ENCODE results near the gene KAT7. TPM values are rescaled to one million over a fixed set of nuclear protein-coding genes. Genes with fewer than 3 reads are reported as not detected.

KAT7 gene
- total RNA-seq, 4 donors from 2014 or later = 19.9 to 32.6 (median 21.0) TPM

DNA sequence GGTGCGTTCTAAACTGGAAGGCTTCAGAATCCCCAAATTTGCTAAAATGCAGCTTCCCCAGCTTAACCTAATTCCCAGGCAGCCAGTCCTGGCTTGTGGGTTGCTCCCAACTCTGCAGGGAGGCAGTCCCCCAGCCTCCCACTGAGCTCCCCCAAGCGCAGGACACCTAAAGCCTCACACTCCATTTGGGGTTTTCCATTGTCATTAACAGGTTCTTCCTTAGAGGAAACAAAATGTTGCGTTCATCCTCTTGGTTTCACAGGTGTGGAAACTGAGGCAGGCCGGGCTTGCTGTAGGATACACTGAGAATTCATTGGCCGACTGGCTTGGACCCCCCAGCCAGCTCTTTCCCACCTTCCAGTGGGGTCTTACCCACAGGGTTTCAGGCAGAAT, 61.7 kb downstream of the KAT7 start:
- TF ChIP-seq, protein P1, sequence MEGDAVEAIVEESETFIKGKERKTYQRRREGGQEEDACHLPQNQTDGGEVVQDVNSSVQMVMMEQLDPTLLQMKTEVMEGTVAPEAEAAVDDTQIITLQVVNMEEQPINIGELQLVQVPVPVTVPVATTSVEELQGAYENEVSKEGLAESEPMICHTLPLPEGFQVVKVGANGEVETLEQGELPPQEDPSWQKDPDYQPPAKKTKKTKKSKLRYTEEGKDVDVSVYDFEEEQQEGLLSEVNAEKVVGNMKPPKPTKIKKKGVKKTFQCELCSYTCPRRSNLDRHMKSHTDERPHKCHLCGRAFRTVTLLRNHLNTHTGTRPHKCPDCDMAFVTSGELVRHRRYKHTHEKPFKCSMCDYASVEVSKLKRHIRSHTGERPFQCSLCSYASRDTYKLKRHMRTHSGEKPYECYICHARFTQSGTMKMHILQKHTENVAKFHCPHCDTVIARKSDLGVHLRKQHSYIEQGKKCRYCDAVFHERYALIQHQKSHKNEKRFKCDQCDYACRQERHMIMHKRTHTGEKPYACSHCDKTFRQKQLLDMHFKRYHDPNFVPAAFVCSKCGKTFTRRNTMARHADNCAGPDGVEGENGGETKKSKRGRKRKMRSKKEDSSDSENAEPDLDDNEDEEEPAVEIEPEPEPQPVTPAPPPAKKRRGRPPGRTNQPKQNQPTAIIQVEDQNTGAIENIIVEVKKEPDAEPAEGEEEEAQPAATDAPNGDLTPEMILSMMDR (IDR thresholded peaks at IDR 0.05) = no peak
- DNase-seq (ENCODE audit: low spot score) (no peak), ATAC-seq (ENCODE audit: low FRiP score) (no peak)

DNA sequence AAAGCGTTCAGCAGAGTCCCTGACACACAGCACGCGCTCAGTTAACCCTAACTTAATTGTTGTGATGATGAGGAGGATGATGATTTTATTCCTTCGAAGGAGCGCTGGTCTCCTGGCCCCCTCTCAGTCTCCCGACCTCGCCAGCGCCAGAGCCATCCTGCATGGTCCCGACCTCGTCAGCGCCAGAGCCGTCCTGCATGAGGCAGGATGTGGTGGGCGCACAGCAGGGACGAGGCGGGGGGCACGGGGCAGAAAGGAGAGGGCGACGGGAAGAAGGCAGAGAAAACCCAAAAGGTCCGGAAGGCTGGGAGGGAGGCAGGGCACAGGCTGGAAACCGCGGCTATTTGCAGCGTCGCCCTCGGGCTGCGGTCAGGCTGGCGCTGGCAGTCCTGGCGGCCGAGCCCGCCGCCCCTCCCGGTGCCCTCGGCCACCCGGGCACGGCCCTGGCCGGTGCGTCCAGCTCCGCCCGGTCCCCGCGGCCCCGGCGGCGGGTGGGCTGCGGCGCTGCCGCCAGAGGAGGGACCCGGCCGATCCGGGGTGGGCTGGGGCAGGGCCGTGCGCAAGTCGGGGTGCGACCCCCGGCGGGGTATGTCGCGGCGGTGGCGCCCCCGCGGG, 62.4 kb downstream of the KAT7 start:
- DNase-seq (ENCODE audit: low spot score) (no peak), ATAC-seq (ENCODE audit: low FRiP score) (no peak)
- TF ChIP-seq, protein P1 (IDR thresholded peaks at IDR 0.05) = no peak

DNA sequence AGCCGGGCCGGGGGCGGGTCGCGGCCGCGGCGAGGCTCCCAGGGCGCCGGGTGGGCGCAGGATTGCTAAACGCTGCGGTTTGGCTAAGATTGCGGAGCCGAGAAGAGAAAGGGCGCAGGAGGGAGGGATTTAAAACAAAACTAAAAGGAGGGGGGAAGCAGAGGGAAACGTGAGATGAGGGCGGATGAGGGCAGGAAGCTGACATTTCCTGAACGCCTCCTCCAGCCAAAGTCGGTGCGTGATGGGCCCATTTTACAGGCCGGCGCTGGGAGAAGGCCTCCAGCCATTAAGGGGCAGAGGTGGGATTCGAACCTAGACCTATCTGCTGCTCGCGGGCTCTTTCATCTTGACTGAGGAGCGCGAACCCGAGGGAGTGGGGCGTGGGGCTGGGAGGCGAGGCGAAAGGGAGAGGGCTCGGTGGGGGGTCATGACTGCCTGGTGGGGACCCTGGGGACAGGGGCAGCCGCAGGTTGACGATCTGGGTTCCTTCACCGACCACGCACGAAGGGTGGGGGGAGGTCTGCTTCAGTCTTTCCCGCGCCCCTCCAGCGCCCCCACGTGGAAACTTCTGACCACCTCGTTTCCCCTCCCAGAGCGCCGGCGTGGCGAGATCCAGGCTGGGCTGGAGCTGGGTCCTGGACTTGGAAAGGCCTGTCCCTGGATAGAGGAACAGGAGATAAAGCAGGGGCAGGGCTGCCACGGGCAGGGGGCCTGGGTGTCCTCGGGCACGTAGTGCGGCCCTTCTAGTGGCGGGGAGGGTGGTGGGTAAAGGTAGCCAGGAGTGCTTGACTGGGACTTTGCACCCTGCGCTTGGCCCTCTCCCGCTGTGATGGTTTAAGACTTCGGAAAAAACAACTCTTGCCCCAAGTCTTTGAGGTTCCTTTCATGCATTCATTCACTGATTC, 63.2 kb downstream of the KAT7 start:
- TF ChIP-seq, protein P1 (IDR thresholded peaks at IDR 0.05) = no peak
- ATAC-seq (ENCODE audit: low FRiP score) (peak; percentile 71), DNase-seq (ENCODE audit: low spot score) (peak; percentile 63)

DNA sequence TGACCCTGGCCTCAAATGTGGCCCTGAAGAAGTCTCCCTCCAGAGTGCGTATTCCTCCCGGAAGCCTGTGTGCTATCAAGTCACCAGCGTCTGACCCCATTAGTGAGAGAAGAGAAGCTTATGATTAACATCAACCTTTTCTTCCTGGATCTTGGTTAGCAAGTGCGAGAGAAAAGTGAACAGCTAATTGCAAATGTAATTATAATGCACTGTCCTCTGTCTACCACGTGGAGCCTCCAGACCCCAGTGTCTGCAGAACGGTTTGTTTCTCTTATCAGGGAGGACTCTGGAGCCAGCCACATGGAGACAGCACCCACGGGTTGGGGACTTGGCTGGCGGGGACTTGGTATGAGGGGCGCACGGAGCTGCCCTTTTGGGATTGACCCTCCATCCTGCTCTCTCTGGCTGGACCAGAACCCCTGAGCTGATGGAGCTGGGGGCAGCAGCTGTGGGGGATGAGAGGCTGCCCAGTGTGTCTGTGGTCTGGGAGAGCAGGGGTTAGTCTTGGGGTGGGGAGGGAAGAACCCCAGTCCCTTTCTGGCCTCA, 65.1 kb downstream of the KAT7 start:
- no peak for DNase-seq (ENCODE audit: low spot score)
- TF ChIP-seq, protein P1 (IDR thresholded peaks at IDR 0.05) = no peak
- ATAC-seq (ENCODE audit: low FRiP score) = no peak

DNA sequence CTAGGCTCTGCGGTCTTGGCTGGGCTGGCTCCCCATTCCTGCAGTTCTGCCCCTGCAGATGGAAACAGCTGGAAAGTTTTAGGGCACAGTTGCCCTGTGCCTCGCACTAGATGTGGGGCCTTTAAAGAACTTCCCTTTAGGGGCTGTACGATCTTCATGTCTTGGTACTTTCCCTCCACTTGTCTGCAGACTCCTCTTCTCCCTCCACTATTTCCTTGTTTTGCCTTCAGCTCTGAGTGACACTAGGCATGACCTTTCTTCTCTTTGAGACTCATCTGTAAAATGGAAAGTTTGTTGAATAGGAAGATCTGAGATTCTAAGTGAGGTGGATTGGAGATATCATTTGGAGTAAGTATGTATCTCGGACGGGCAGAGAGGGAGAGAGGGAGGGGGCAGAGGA, 65.6 kb downstream of the KAT7 start:
- ATAC-seq (ENCODE audit: low FRiP score) = no peak
- TF ChIP-seq, protein P1 (IDR thresholded peaks at IDR 0.05) = no peak
- DNase-seq (ENCODE audit: low spot score) = no peak

DNA sequence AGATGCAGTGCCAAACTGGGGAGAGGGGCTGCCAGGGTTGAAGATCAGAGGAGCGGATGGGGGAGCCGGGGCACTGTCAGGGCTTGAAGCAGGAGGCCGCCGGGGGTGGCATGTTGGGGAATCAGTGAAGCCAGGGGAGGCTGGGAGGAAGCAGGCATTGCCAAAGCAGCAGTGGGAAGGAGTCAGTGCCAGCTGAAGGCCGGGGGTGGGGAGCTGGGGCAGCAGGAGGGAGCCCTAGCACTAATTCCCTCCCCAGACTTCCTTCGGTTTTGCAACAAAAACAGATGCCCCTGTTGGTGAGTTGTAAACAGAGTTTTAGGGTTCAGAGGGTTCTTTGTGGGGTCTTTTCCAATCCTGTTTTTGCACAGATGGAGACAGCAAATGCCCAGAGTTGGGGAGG, 70.3 kb downstream of the KAT7 start:
- DNase-seq (ENCODE audit: low spot score) (no peak), ATAC-seq (ENCODE audit: low FRiP score) (no peak)
- TF ChIP-seq, protein P1 (IDR thresholded peaks at IDR 0.05) = no peak

Data from omental fat pad (tissue), 4 donors.